ENCODE results near the gene IPO7. TPM values are rescaled to one million over a fixed set of nuclear protein-coding genes. Genes with fewer than 3 reads are reported as not detected.
"Not testable (repeated sequence)": the region's sequence is repeated elsewhere in the genome, so short reads cannot be mapped to it uniquely, and the experiment has no call there.

The IPO7 gene
- total RNA-seq, 6 donors from 2014 or later = 37.7 to 184 (median 94.8) TPM

DNA sequence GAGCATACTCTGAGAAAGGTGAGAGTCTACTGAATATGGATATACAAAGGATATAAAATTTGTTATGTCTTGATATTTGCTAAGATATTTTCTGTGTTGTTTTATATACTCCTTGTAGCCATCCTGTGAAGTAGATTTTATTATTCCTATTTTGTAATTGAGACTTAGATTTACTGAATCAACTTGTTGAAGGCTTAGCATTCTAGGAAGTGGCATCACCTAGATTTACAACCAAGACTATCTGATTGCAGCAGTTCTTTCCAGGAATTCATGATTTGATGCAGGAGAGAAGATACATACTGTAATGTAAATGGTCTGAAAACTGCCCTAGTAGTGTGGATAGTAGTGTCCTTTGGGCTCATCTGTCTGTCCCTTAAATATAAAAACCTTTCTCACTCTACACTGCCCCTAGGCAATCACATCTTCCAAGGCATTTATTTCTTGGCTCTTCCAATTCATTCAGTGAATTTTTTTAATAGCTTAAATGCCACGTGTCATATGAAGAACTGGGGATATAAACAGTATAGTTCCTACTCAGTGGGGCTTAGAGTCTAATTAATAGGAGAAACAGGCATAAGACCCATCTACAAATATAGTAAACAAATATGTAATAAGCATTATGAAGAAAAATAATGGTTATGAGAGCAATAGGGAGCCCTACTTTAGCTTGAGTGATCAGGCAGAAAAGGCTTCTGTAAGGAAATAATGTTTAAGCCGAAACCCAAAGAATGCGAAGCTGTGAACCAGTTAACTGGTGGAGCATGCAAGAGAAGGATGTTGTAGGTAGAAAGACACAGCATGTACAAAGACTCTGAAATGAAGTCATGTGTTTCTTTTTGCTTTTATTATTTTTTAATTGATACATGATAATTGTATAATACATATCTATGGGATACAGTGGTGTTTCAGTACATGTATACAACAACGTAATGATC, 13.6 kb downstream of the IPO7 start:
- Histone ChIP-seq H3K27me3 (no peaks in the 10 kb centered on the region), H3K36me3 (no peaks in the 10 kb centered on the region), H3K4me3 (no peak overlapping the region), H3K9me3 (no peaks in the 10 kb centered on the region), H3K27ac (no peak overlapping the region), H3K4me1 (peaks cover 0 to 16% (median 8%) of the 10 kb centered on the region in 4 donors)
- DNase-seq (no peak), ATAC-seq (ENCODE audit: low FRiP score in 2 of 2) (no peak)
- 83 to 85% methylated on average over 4 of the region's 4 CpGs for WGBS, 2 donors
- no peak for TF ChIP-seq EP300 (IDR thresholded peaks at IDR 0.05)
- no peak for TF ChIP-seq POLR2AphosphoS5 (IDR thresholded peaks at IDR 0.05)
- TF ChIP-seq, protein P1, sequence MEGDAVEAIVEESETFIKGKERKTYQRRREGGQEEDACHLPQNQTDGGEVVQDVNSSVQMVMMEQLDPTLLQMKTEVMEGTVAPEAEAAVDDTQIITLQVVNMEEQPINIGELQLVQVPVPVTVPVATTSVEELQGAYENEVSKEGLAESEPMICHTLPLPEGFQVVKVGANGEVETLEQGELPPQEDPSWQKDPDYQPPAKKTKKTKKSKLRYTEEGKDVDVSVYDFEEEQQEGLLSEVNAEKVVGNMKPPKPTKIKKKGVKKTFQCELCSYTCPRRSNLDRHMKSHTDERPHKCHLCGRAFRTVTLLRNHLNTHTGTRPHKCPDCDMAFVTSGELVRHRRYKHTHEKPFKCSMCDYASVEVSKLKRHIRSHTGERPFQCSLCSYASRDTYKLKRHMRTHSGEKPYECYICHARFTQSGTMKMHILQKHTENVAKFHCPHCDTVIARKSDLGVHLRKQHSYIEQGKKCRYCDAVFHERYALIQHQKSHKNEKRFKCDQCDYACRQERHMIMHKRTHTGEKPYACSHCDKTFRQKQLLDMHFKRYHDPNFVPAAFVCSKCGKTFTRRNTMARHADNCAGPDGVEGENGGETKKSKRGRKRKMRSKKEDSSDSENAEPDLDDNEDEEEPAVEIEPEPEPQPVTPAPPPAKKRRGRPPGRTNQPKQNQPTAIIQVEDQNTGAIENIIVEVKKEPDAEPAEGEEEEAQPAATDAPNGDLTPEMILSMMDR (IDR thresholded peaks at IDR 0.05) = no peak
- no peak for TF ChIP-seq POLR2A (IDR thresholded peaks at IDR 0.05)

DNA sequence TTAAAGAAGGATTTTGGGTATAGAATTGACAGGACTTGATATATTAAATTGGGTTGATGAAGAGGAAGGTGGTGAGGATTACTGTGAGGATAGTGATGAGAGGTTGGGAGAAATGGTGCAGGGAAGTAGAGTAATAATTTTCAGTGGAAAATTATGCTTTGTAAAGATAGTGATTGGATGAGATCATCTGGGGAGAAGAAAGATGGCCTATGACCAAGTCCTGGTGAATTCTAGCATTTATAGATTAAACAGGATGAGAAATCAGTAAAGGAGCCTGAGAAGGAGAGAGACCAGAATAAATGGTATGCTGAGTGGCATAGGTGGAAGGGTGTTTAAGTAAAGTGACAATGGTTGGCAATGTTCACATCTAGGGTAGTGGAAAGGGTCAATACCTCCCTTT, 15.0 kb downstream of the IPO7 start:
- H3K36me3 ChIP-seq = peaks cover 0 to 8% (median 3%) of the 10 kb centered on the region in 4 donors
- peaks cover 0 to 8% (median 7%) of the 10 kb centered on the region in 4 donors for H3K4me1 ChIP-seq
- H3K27ac ChIP-seq = no peak overlapping the region
- H3K27me3 ChIP-seq = no peaks in the 10 kb centered on the region
- DNase-seq (no peak), ATAC-seq (ENCODE audit: low FRiP score in 2 of 2) (no peak)
- no peaks in the 10 kb centered on the region for H3K9me3 ChIP-seq
- H3K4me3 ChIP-seq = no peak overlapping the region
- TF ChIP-seq EP300 (IDR thresholded peaks at IDR 0.05) = no peak
- TF ChIP-seq, protein P1 (IDR thresholded peaks at IDR 0.05) = no peak
- TF ChIP-seq POLR2AphosphoS5 (IDR thresholded peaks at IDR 0.05) = no peak
- TF ChIP-seq POLR2A (IDR thresholded peaks at IDR 0.05) = no peak

DNA sequence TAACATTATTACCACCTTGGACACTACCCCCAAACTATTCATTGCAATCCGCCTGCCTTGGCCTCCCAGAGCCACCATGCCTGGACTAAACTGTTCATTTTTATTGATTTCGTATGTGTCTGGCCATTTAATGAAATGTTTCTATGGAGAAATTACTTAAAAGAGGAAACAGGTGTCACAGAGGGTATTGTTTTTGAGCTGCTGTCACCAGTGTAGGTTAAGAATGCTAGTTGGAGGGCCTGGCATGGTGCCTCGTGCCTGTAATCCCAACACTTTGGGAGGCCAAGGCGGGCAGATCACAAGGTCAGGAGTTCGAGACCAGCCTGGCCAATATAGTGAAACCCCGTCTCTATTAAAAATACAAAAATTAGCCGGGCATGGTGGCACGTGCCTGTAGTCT, 17.4 kb downstream of the IPO7 start:
- ATAC-seq (ENCODE audit: low FRiP score in 2 of 2); H3K4me3 ChIP-seq; H3K9me3 ChIP-seq; DNase-seq; H3K27ac ChIP-seq; H3K27me3 ChIP-seq; H3K4me1 ChIP-seq: not testable (repeated sequence)
- H3K36me3 ChIP-seq = peaks cover 0 to 31% (median 9%) of the 10 kb centered on the region in 4 donors
- WGBS, 2 donors = 73 to 81% methylated on average over 8 of the region's 8 CpGs

DNA sequence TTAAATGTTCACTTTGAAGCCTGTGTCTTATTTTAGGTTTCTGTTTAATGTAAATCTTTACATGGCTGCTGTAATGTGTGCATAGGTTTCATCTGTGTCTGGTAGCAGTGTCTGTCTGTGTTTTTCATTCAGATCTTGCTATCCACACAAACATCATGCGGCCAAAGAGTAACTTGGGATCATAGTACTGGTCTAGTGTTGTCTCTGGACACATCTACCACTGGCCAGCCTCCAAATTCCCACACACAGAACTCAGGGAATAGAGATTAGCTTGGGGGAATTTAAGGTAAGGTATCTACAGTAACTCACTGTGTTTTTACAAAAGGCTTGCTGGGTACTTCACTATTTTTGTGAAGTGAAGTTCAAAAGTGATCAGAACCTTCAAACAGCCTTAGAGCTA, 44.3 kb downstream of the IPO7 start:
- Histone ChIP-seq H3K27ac (no peak overlapping the region), H3K9me3 (no peaks in the 10 kb centered on the region), H3K27me3 (no peaks in the 10 kb centered on the region), H3K36me3 (peaks cover 18 to 100% (median 77%) of the 10 kb centered on the region in 4 donors), H3K4me1 (no peaks in the 10 kb centered on the region), H3K4me3 (no peak overlapping the region)
- DNase-seq (no peak), ATAC-seq (ENCODE audit: low FRiP score in 2 of 2) (no peak)
- whole genome bisulfite sequencing, 2 donors = 71 to 88% methylated on average over 1 of the region's 1 CpG
- TF ChIP-seq EP300 (IDR thresholded peaks at IDR 0.05) = no peak
- TF ChIP-seq, protein P1 (IDR thresholded peaks at IDR 0.05) = no peak
- no peak for TF ChIP-seq POLR2A (IDR thresholded peaks at IDR 0.05)

DNA sequence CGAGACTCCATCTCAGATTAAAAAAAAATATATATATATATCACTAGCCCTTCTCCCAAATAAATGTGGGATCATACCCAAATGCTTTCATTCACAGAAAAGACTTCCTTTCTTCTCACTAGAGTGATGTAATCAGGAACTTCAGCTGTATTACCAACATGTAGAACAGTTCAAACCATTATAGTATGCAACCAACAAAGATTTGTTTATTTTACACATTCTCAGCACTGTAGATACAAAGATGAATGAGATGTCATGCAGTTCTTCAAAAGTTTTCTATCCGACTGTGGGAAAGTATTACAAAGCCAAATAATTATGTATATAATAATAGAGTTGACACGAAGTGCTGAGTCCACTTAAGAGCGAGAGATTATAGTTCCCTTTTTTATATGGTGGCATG, 54.2 kb downstream of the IPO7 start:
- WGBS, 2 donors = 92% methylated on average over 4 of the region's 4 CpGs
- no peaks in the 10 kb centered on the region for H3K9me3 ChIP-seq
- TF ChIP-seq EP300 (IDR thresholded peaks at IDR 0.05) (no peak), POLR2AphosphoS5 (IDR thresholded peaks at IDR 0.05) (no peak), POLR2A (IDR thresholded peaks at IDR 0.05) (no peak)
- TF ChIP-seq, protein P1 (IDR thresholded peaks at IDR 0.05) = no peak
- H3K27me3 ChIP-seq = no peaks in the 10 kb centered on the region
- H3K36me3 ChIP-seq = peaks cover 35 to 99% (median 82%) of the 10 kb centered on the region in 4 donors
- no peaks in the 10 kb centered on the region for H3K4me1 ChIP-seq
- DNase-seq = no peak
- no peak overlapping the region for H3K4me3 ChIP-seq
- no peak for ATAC-seq (ENCODE audit: low FRiP score in 2 of 2)
- H3K27ac ChIP-seq = no peak overlapping the region

Measured in upper lobe of left lung (tissue), 6 donors.